Right ventricle myocardium superior (tissue), 1 donor: ENCODE measurements around the gene CDC42EP1. TPM values are rescaled to one million over a fixed set of nuclear protein-coding genes. Genes with fewer than 3 reads are reported as not detected.
"Not testable (repeated sequence)": the region's sequence is repeated elsewhere in the genome, so short reads cannot be mapped to it uniquely, and the experiment has no call there.

ENCODE experiments used
- ATAC-seq: fragments of 200-7000 bp; cut with Tn5 transposase; one replicate; pipeline ENCODE4 v1.9.1; 2020; ENCODE audit warnings: mild to moderate bottlenecking; ENCODE audit not compliant: poor library complexity
- DNase-seq: peaks from one replicate; pipeline ENCODE4 v3.0.0-alpha.2; 2020
- intact Hi-C: fragments of 100-400 bp; cut with DNase I; formaldehyde crosslinking; loops from one replicate; pipeline ENCODE4 v1.11.2; 2022
- total RNA-seq: library from RNA; stranded (reverse); fragmentation: NEBNext Ultra II Directional; extraction: Animal tissue kit (Norgen Biotek cat#: 25700); gene quantifications from one replicate; pipeline ENCODE4 v1.2.1, GENCODE V29; 2021
- donor health status: DM: no; HTN: yes; CAD: no; lungs with severe emphysema.

Gene CDC42EP1
- total RNA-seq, 1 donor from 2014 or later, result 15.4 TPM

- ATAC-seq, result no peak
- no peak for DNase-seq
- intact Hi-C loops, result loop anchor here (10.0 kb wide), 1 partner anchor 254 kb away; no protein-coding TSS in a partner anchor
Observed at GRCh38 chr22:37568448-37569008, 8.2 kb downstream of the CDC42EP1 start.

- no peak for DNase-seq
Observed at GRCh38 chr22:37569009-37569920, 9.0 kb downstream of the CDC42EP1 start.

GRCh38 chr22:37569921-37570660 lies 9.8 kb downstream of the CDC42EP1 start:
- intact Hi-C loops, result loop anchor here (10.0 kb wide), 1 partner anchor 255 kb away; no protein-coding TSS in a partner anchor
- DNase-seq, result no peak
- ATAC-seq, result no peak

More at GRCh38 chr22:37569009-37569920, 9.0 kb downstream of the CDC42EP1 start:
- ATAC-seq, result peak; percentile 6
- intact Hi-C loops, result loop anchor here (10.0 kb wide), 1 partner anchor 254 kb away; no protein-coding TSS in a partner anchor

- intact Hi-C loops, result no loop called here
- DNase-seq (no peak), ATAC-seq (no peak)
Observed at GRCh38 chr22:37570661-37570976, 10.3 kb downstream of the CDC42EP1 start.

GRCh38 chr22:37571258-37571991 lies 11.1 kb downstream of the CDC42EP1 start:
- ATAC-seq (no peak), DNase-seq (no peak)
- intact Hi-C loops, result no loop called here

- ATAC-seq (no peak), DNase-seq (no peak)
- intact Hi-C loops, result no loop called here
Observed at GRCh38 chr22:37571992-37572373, 11.7 kb downstream of the CDC42EP1 start.

- intact Hi-C loops, result no loop called here
- no peak for ATAC-seq
Observed at GRCh38 chr22:37575490-37576003, 15.3 kb downstream of the CDC42EP1 start.

GRCh38 chr22:37578002-37578401 lies 17.7 kb downstream of the CDC42EP1 start:
- DNase-seq (no peak), ATAC-seq (no peak)
- intact Hi-C loops, result no loop called here

More at GRCh38 chr22:37575490-37576003, 15.3 kb downstream of the CDC42EP1 start:
- no peak for DNase-seq

GRCh38 chr22:37581504-37581903 lies 21.2 kb downstream of the CDC42EP1 start:
- intact Hi-C loops, result no loop called here
- ATAC-seq (peak; percentile 95), DNase-seq (peak; percentile 83)

- ATAC-seq (no peak), DNase-seq (no peak)
- intact Hi-C loops, result no loop called here
Observed at GRCh38 chr22:37582526-37582925, 22.2 kb downstream of the CDC42EP1 start.

- ATAC-seq, result no peak
- no peak for DNase-seq
- intact Hi-C loops, result no loop called here
Observed at GRCh38 chr22:37588546-37589215, 28.4 kb downstream of the CDC42EP1 start.

- no peak for ATAC-seq
- intact Hi-C loops, result no loop called here
- no peak for DNase-seq
Observed at GRCh38 chr22:37589636-37590035, 29.4 kb downstream of the CDC42EP1 start.

GRCh38 chr22:37591081-37591480 lies 30.8 kb downstream of the CDC42EP1 start:
- DNase-seq, intact Hi-C loops, ATAC-seq: not testable (repeated sequence)

GRCh38 chr22:37591823-37592404 lies 31.6 kb downstream of the CDC42EP1 start:
- intact Hi-C loops, result loop anchor here (2.0 kb wide), 1 partner anchor 53 kb away; no protein-coding TSS in a partner anchor
- DNase-seq (no peak), ATAC-seq (no peak)

GRCh38 chr22:37594237-37594636 lies 34.0 kb downstream of the CDC42EP1 start:
- intact Hi-C loops, result no loop called here
- ATAC-seq, result no peak
- DNase-seq, result no peak

- DNase-seq (no peak), ATAC-seq (peak; percentile 43)
- intact Hi-C loops, result no loop called here
Observed at GRCh38 chr22:37599153-37599552, 38.9 kb downstream of the CDC42EP1 start.

- no peak for DNase-seq
- intact Hi-C loops, result no loop called here
- ATAC-seq, result no peak
Observed at GRCh38 chr22:37601203-37601539, 40.9 kb downstream of the CDC42EP1 start.
